ENCODE results near the gene ATOSB. TPM values are rescaled to one million over a fixed set of nuclear protein-coding genes. Genes with fewer than 3 reads are reported as not detected.

Gene ATOSB
- total and polyA plus RNA-seq, 2 of the 8 experiments (the other 6 are each of a cell fraction or from before 2014, with no cell fraction given) = 6.9 to 10.4 TPM

DNA sequence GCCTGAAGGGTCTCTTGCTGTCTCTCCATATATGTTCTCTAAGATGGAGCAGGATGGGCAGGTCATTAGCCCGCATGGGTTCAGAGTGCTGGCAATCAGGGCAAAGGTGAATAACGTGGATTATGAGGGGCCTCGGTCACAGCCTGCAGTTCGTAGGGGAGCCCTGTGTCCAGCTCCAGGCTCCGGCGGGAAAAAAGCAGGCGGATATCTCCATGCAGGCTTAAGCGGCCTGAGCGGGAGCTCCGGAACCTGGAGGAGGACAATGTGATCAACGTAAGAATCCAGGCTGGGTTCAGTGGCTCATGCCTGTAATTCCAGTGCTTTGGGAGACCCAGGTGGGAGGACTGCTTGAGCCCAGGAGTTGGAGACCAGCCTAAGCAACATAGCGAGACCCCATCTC is 10.5 kb downstream of the ATOSB start:
- ChIA-PET CTCF (ENCODE audit: partially characterized antibody) (interaction anchor here (1.0 kb wide), 1 partner anchor 10 kb away, joined by 5 read pairs; no protein-coding TSS in a partner anchor), POLR2A (ENCODE audit: partially characterized antibody) (interaction anchor here (1.0 to 17.4 kb wide), 7 partner anchors 6 to 45 kb away, joined by 3 to 440 read pairs (median 14); partner anchors contain the start of genes ATOSB, FANCG, PIGO and VCP)
- no peak overlapping the region for H3K9ac ChIP-seq (replicated peaks in 1 of 4; ENCODE audit: extremely low read depth in 1 of 4, low read depth in 3 of 4, low read length in 3 of 4)
- no peak for DNase-seq (ENCODE audit: low read depth in 1 of 2, low spot score in 2 of 2)
- H3K36me3 ChIP-seq (ENCODE audit: control insufficient read depth in 2 of 4, insufficient read depth in 4 of 4, low read length in 3 of 4) = peaks cover 5 to 15% (median 12%) of the 10 kb centered on the region in 4 experiments; a peak in 7 of 8 replicates
- H3K56ac ChIP-seq (replicated peaks; ENCODE audit: insufficient read length, low read depth, low read length) = no peak overlapping the region
- H2BK120ac ChIP-seq (replicated peaks; ENCODE audit: low read depth, low read length) = no peak overlapping the region
- no peak overlapping the region for H3K4ac ChIP-seq (replicated peaks; ENCODE audit: insufficient read length, low read depth, low read length)
- peaks cover 0 to 16% of the 10 kb centered on the region in 2 experiments; a peak in 2 of 4 replicates for H3K79me2 ChIP-seq (ENCODE audit: control insufficient read depth in 1 of 2, insufficient read depth in 2 of 2, low read length in 2 of 2)
- TF ChIP-seq GTF2F1 (IDR thresholded peaks at IDR 0.05; ENCODE audit: borderline replicate concordance, low read depth, low read length) (no peak), KDM4A (IDR thresholded peaks at IDR 0.05; ENCODE audit: low read depth, low read length, severe bottlenecking) (no peak), NANOG (IDR thresholded peaks at IDR 0.05; ENCODE audit: insufficient read depth, low read depth, low read length, poor library complexity, severe bottlenecking) (no peak), ZNF274 (IDR thresholded peaks at IDR 0.05; ENCODE audit: borderline replicate concordance, extremely low read depth, low read length) (no peak), TEAD4 (IDR thresholded peaks at IDR 0.05; ENCODE audit: low read depth, low read length) (no peak), CEBPB (IDR thresholded peaks at IDR 0.05; ENCODE audit: low read depth, low read length) (no peak)
- H3K23ac ChIP-seq (ENCODE audit: insufficient read length) = no peak overlapping the region
- no peak overlapping the region for H2AK5ac ChIP-seq (ENCODE audit: low read depth, low read length)
- H2BK5ac ChIP-seq (ENCODE audit: low read depth, low read length) = no peak overlapping the region
- H4K8ac ChIP-seq (ENCODE audit: extremely low read depth, insufficient read depth, low read length) = no peak overlapping the region; the same call in 1 of the 2 replicates
- H3K79me1 ChIP-seq (ENCODE audit: low read depth, low read length) = peaks cover 7% of the 10 kb centered on the region
- H3K9me3 ChIP-seq (ENCODE audit: insufficient read depth in 2 of 2, low read depth in 1 of 2, low read length in 1 of 2) = no peaks in the 10 kb centered on the region
- no peak overlapping the region for H2AFZ ChIP-seq (ENCODE audit: low read length)
- 83% methylated on average over 12 of the region's 12 CpGs; no CpG with 5 or more reads in 1 of the 2 experiments for WGBS, 2 experiments (ENCODE audit: extremely low coverage in 1 of 2, insufficient coverage in 1 of 2, insufficient read length in 1 of 2, insufficient replicate concordance in 2 of 2, low coverage in 1 of 2, low lambda C conversion rate in 2 of 2, missing lambda C conversion rate in 1 of 2)
- H4K91ac ChIP-seq (replicated peaks; ENCODE audit: insufficient read length, low read length) = no peak overlapping the region
- no peak overlapping the region for H4K5ac ChIP-seq (ENCODE audit: insufficient read length, low read depth, low read length)
- FAIRE-seq = no peak
- H3K4me1 ChIP-seq (replicated peaks in 1 of 4; ENCODE audit: control insufficient read depth in 3 of 4, insufficient read depth in 4 of 4, low read length in 3 of 4) = peaks cover 0 to 17% (median 6%) of the 10 kb centered on the region in 4 experiments; a peak in 5 of 7 replicates
- H3K27ac ChIP-seq (ENCODE audit: low read depth, low read length) = no peak overlapping the region
- no peak overlapping the region for H2BK20ac ChIP-seq (ENCODE audit: low read length)
- no peak overlapping the region for H3K18ac ChIP-seq (ENCODE audit: extremely low read depth, low read length)
- H3K14ac ChIP-seq (ENCODE audit: insufficient read length) = no peak overlapping the region
- H3K4me3 ChIP-seq (ENCODE audit: extremely low read depth in 1 of 4, insufficient read depth in 2 of 4, low read depth in 3 of 4, low read length in 4 of 4) = no peak overlapping the region
- H3K27me3 ChIP-seq (replicated peaks in 1 of 4; ENCODE audit: control insufficient read depth in 3 of 4, extremely low read depth in 1 of 4, insufficient read depth in 3 of 4, low read length in 3 of 4) = no peaks in the 10 kb centered on the region
- no peak overlapping the region for H2BK12ac ChIP-seq (ENCODE audit: low read depth, low read length)
- H2BK15ac ChIP-seq (ENCODE audit: low read length) = no peak overlapping the region
- H3K23me2 ChIP-seq (ENCODE audit: low read depth, low read length) = peaks cover 10% of the 10 kb centered on the region
- H4K20me1 ChIP-seq (replicated peaks in 1 of 2; ENCODE audit: control insufficient read depth in 1 of 2, insufficient read depth in 2 of 2, low read length in 2 of 2) = peaks cover 2 to 5% of the 10 kb centered on the region in 2 experiments
- H3K4me2 ChIP-seq (ENCODE audit: insufficient read depth in 1 of 2, low read depth in 2 of 2, low read length in 2 of 2) = no peak overlapping the region

Measured in H1 (cell line).